D721Med (cell line): ENCODE data around the gene HTR2C.

Experiments used
- DNase-seq: peaks from one replicate; pipeline ENCODE4 v3.0.0; 2011; ENCODE audit warnings: low spot score; ENCODE audit not compliant: insufficient read length
- FAIRE-seq: peaks from 2 replicates; lab custom pipeline; 2011; peaks lifted over from hg19 to GRCh38; lab: Jason Lieb, UNC
- TF ChIP-seq, protein P1 (sequence below): IDR thresholded peaks from 2 replicates; pipeline ENCODE4 v1.5.1; 2012; ENCODE audit warnings: mild to moderate bottlenecking, control low read depth; ENCODE audit not compliant: insufficient read depth; ENCODE audit errors: missing control alignments

HTR2C gene

DNA sequence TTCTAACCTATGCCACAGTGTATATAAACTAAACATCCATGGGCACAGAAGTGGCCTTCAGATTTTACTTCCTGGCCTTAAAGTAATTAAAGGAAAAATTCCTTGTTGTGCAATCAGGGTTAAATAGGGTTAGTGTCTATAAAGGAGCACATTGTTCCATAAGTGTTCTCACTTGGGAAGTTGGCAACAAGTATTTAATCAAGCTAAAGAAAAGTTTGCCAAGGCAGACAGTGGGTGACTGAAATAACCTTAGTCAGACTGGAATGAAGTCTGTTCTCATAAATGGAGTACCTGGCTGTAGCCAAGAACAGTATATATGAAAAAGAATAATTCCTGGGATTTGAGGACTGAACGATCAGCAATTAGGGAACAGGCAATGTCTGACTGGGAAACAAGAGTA is 213.6 kb downstream of the HTR2C start:
- no peak for DNase-seq
- TF ChIP-seq, protein P1, sequence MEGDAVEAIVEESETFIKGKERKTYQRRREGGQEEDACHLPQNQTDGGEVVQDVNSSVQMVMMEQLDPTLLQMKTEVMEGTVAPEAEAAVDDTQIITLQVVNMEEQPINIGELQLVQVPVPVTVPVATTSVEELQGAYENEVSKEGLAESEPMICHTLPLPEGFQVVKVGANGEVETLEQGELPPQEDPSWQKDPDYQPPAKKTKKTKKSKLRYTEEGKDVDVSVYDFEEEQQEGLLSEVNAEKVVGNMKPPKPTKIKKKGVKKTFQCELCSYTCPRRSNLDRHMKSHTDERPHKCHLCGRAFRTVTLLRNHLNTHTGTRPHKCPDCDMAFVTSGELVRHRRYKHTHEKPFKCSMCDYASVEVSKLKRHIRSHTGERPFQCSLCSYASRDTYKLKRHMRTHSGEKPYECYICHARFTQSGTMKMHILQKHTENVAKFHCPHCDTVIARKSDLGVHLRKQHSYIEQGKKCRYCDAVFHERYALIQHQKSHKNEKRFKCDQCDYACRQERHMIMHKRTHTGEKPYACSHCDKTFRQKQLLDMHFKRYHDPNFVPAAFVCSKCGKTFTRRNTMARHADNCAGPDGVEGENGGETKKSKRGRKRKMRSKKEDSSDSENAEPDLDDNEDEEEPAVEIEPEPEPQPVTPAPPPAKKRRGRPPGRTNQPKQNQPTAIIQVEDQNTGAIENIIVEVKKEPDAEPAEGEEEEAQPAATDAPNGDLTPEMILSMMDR: no peak
- no peak for FAIRE-seq

DNA sequence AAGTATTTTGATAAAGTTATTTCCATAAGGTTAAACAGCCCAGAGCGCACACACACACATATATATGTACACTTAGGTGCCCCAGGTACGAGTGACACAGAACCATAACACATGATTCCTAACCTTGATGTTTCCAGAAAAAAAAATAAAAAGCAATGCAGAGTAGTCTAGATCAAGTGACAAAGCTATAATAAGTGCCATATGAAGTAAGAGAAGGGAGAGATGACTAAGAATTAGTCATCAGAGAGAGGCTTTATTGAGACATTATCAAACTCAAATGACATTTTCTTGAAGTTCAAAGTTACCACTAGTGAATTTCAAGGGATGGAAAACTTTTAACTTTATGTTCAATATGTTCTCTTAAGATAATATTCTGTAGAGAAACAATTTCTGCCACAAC is 215.0 kb downstream of the HTR2C start:
- FAIRE-seq (no peak), DNase-seq (no peak)
- TF ChIP-seq, protein P1: no peak

DNA sequence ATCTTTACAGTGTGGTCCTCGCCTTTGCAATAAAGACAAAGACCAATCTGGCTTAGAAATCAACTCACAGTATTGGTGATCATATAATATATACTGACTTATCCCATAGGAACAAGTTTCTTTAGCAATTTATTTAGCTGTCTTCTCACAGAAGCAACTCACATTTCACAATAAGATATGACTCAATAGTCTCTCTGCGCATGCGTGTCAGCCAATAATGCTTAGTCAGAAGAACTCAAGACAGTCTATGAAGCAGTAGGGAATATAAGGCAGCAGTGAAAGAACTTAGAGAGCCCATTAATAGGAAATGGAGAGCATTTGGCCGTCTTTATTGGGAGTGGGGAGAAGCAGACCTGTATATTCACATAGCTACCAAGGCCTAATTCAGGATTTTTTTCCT is 216.8 kb downstream of the HTR2C start:
- TF ChIP-seq, protein P1: no peak
- DNase-seq: no peak
- no peak for FAIRE-seq

DNA sequence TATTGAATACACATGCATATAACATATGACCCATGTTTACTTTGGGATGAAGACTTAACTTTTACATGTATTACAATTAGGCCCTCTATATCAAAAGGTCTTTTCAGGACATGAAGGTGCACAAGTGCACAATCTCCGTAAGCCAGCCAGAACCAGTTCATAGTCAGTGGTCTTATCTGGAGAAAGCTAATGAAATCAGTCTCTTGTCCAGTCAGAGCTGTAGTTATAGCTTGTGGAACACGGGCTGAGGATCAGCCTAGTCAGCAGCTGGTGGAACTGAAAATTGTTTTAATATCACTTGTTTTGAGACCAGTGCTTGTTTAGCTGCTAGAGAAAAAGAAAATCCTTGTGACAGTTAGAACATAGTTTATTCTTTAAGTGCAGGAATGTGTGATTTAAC is 235.6 kb downstream of the HTR2C start:
- TF ChIP-seq, protein P1: no peak
- DNase-seq (no peak), FAIRE-seq (no peak)

DNA sequence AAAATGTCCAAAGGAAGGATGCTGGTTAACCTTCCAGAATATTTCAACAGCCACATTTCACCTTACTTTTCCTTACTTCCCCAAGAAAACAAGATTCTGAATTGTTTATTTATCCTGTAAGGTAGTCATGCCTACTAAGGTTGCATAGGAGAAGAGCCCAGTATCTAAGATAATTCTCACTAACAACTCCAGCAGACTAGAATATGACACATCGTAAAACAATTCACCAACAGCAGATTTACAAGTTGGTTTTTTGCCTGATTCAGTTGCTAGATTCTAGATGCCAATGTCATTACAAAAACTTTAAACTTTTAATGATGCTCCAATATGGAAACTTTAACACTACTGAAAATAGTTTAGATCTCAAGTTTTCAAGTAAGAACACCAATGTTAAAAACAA is 257.2 kb downstream of the HTR2C start:
- FAIRE-seq (no peak), DNase-seq (no peak)
- TF ChIP-seq, protein P1: no peak

DNA sequence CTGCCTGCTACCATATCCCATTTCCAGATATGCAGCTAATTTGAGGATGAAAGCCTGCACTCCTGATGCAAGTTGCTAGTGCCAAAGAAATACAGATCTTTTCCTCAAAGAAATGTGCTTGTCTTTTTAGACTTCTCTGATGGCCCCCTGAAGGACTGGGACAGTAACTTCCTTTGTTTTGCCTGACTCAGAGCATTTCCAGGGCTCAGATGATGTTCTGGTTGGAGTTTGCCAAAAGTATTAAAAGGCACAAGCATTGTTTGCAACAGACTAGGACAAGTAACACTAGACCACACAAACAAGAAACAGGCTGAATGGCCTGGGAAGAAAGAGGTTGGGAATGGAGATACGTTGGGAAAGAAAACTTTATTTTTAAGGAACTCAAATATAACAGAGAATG is 258.3 kb downstream of the HTR2C start:
- DNase-seq (no peak), FAIRE-seq (no peak)
- TF ChIP-seq, protein P1: no peak

DNA sequence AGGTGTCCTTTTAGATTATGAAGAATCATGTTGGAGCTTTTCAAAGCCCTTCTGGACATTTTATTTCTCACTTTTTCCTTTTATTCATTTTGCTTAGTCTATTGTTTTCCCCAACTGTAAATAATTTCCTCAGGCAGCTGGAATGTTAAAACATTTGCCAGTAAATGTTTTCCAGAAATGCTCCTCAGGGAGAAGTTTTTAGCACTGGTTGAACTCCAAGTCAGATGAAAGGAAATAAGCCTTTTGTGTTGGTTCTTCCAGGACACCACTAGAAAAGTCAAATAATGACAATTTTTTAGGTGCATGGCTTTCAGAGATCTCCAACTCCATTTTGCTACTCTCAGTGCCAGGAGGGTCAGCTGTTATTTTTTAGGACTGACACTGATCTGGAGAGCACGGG is 305.6 kb downstream of the HTR2C start:
- DNase-seq (no peak), FAIRE-seq (no peak)
- TF ChIP-seq, protein P1: no peak
